ENCODE data around the gene THUMPD2.
"Not testable (repeated sequence)": the region's sequence is repeated elsewhere in the genome, so short reads cannot be mapped to it uniquely, and the experiment has no call there.

THUMPD2 gene

DNA sequence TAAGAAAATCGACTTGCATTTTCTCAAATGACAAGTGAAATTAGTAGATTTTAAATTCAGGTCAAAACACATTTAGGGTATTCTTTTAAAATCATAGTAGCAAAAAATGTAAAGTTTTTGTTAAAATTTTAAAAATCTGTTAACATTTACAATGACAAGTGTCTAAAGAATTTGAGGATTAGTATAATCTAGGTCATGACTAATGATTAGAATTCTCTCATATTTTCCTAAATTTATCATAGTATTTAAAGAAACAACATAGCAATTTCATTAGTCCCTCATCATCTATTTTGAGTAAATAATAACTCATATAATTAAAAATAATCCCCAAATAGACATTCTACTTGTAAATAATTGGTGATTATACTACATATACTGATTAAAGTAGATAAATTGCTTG lies 23.6 kb downstream of the THUMPD2 start:
- no peak for DNase-seq

DNA sequence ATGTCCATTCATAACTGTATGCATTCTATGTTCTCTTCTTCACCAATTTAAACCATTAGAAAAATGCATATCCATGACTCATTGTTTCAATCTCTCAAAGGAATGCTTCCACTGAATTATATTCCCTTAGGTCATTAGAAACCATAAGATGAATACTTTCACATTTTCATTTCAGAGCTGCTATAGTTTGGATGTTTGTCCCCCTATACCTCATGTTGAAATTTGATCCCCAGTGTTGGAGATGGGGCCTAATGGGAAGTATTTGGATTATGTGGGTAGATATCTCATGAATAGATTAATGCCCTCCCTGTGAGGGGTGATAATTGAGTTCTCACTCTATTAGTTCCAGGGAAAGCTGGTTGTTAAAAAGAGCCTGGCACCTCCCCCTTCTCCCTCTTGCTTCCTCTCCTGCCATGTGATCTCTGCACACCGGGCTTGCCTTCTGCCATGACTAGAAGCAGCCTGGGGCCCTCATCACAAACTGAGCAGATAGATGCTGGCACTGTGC lies 35.7 kb downstream of the THUMPD2 start:
- no peak for DNase-seq

DNA sequence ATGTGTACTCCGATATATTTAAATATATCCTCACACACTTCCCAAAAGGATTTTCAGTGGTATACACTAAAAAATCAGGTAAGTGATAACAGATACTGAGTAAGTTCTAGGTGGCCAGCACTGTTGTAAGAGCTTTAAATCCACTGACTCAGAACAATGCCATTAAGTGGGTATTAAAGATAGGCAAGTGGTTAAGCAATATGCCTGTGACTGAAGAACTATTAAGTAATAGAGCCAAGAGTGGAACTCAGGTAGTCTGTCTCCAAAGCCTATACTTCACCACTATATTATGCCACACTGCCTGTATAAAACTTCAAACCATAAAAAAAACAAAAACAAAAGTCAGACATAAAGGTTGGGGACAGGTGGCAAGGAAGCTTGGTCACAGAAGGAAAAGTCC lies 37.2 kb downstream of the THUMPD2 start:
- no peak for DNase-seq

DNA sequence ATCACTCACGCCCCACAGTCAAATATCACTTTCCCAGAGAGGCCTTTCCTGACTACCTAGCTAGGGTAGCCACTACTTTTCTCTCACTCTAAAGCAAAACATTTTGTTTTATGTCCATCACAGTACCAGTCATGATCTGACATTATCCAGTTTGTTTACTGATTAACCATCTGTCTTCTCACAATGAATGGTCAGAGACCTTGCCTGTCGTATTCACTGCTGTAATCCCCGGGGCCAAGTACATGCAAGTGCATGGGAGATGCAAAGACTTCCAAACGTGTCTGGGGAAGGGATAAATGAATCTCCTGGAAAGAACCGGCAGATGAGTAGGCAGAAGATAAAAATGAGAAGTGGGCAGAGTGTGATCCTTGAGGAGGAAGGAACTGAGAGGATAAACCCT lies 39.7 kb downstream of the THUMPD2 start:
- DNase-seq: no peak

DNA sequence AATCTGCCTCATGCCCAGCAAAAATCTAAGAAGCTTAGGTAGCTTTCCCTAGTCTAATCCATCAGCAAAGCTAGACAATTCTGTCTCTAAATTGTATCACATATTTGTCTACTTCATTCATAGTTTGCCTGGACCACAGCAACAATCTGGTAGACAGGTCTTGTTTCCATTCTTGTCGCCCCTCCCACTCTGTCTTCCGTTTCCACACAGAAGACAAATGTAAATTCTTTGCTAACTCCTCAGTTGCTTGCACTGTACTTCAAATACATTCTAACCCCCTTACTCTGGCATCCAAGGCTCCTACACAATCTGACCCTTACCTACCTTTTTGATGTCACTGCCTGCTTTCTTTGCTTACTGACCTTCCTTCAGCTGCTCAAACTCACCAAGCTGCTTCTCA lies 40.1 kb downstream of the THUMPD2 start:
- no peak for DNase-seq

DNA sequence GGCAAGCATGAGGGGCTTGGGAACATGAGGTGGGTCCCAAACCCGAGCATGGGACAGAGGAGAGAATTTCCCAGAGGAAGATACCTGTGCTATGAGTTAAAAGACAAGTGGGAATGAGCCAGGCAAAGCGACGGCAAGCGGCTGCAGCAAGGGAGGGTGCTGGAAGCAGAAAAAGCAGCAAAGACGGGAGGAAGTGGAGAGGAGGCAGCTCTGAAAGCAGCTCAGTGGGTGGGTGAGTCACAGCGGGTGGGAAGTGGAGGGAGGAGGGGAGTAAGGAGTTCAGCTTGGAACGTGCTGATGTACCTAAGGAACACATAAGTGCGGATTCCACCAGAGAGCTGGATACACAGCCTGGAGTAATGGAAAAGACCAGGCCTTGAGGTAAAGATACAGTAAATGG lies 41.4 kb downstream of the THUMPD2 start:
- no peak for DNase-seq

DNA sequence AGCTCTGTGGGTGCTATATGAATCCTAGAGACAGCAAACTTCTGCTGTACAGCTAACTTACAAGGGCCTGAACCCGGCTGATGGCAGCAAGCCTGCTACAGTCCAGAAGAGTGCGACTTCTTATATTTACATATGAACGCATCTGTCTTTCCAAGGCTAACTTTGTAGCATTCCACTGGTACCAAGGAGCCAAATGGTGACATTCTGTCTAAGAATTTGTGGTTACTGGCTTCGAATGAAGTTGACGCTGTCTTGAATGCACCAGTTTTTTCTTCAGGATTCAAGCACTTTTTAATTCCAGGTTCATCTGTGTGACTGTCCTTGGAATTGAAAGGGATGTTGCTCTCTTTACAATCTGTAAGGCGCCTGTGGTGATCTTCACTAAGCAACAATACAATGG lies 42.4 kb downstream of the THUMPD2 start:
- no peak for DNase-seq

DNA sequence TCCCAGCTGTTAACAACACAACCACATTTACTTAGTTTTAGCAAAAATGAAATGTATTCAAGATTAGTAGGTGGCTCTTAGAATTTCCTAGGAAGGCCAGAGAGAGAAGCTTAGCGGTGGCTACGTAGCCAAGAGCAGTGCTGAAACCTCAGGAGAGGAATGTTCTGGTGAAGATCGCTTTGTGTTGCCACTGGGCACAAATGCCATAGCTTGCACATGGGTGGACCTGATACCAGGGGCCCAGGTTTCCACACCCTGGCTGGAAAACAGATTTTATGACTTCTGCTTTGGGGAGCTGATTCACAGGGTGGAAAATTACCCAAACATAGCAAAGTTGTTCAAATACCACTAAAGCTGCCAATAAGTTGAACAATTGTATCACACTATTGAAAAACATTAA lies 43.4 kb downstream of the THUMPD2 start:
- DNase-seq: no peak

DNA sequence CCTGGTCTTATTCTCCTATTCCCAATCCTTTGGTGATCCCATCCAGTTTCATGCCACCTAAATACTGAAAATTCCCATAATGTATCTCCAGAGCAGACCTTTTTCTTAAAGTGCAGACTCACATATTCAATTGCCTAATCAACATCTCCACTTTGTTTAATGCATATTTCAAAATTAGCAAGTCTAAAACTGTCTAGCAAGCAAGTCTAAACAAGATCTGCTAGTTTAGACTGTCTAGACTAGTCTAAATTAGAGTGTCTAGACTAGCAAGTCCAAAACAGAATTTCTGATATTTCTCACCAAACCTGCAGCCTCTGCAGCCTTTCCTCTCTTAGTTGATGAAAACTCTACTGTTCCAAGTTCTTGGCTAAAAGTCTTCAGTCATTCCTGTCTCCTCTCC lies 44.6 kb downstream of the THUMPD2 start:
- DNase-seq: no peak

DNA sequence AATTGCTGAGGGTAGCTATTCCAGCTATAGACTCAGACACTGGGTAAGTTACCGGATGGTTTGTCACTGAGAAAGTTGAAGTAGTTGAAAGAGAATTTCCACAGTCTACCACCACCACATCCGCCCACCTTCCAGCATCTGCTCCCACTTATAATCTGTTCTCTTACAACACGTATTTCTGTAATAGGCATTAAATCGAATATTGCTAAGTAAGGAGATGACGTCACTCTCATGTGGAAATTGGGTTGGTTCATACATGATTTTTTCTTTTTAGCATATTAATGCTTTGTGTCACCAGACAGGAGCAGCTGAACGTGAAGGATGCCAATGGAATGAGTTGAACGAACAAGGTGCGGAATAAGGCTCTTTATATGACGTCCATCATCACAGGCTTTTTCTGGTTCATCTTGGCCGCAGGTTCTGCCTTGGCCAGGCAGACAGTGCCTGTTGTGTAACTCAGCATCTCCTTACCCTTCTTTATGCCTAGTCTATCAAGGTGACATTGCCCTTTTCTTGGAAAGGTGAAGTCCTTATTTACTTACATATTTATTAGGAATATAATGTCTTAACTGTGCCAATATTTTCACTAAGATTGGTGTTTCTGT lies 45.9 kb downstream of the THUMPD2 start:
- no peak for DNase-seq

DNA sequence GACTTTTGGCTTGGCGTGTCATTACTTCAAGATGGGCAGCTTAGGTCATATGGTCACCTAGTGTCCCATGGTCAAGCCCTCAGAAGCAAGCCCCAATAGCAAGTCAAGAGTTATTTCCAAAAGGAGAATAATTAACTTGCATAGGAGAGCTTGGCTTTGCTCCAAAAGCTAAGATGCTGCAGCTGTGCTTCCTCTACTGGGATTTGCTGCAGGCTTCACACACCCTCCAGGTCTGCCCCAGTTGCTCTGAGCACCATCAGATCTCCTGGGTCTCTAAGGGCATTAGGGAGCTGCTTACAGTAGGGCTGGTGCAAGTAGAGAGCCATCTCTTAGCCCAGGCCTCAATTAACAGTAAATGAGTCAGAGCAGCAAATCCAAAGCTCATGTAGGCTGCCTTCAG lies 46.6 kb downstream of the THUMPD2 start:
- DNase-seq: no peak

DNA sequence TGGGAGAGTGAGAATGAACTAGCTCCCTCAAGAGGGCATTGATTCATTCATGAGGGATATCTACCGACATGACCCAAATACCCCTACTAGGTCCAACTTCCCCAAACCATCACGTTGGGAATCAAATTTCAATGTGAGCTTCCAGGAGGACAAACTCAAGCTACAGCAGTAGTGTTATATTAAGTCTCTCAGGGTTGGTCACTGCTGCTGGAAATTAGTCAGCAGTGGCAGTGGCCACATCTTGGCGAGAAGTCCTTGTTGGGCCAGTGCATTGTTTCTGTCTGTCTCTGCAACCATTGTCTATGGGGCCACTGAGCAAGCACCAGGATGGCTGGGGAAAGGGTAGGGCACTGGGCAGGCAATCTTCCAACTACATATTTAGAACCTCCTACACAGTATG lies 47.5 kb downstream of the THUMPD2 start:
- no peak for DNase-seq

DNA sequence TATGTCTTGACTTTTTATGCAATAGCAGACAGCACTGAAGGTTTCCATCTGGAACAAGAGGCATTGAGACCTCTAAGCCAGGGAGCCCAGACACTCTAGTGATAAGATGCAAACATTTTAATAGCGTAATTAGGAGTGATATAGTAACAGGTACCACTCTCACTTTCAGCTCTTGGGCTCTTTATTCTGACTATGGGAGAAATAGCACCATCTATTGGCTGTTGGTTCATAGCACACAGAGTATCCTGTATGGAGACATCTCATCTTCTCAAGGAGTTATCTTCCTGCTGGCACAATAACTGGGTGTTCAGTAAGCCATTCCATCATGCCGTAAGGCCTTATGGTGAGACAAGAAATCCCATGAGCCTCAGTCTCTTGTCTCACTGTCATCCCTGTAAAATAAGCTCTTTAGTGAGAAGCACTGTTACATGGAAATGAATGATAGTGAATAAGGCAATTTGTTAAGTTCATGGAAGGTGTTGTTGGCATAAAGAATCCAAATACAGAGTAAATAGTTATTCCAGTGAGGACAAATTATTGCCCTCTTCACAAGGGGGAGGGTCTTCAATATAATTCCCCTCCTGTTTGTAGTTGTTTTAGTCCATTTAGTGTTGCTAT lies 48.3 kb downstream of the THUMPD2 start:
- peak in 1 of 2 donors; percentile 9 for DNase-seq

DNA sequence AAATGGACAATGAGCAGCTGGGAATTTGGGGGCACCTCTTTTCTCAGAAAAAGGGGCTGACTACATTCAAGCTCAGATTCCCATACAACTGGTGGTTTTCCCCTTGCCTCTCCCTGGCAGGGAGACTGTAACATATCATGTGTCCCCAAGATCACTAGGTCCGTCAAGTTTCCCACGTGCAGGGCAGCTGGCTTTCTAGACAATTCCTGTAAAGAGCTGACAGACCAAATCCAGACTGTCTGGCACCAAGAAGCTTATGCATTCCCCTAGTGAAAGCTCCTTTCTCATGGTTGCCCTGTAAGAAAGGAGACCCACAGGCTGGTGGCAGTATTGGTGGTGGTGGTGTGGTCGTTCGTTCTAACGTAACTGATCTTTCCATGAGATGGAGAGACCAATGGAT lies 48.8 kb downstream of the THUMPD2 start:
- no peak for DNase-seq

DNA sequence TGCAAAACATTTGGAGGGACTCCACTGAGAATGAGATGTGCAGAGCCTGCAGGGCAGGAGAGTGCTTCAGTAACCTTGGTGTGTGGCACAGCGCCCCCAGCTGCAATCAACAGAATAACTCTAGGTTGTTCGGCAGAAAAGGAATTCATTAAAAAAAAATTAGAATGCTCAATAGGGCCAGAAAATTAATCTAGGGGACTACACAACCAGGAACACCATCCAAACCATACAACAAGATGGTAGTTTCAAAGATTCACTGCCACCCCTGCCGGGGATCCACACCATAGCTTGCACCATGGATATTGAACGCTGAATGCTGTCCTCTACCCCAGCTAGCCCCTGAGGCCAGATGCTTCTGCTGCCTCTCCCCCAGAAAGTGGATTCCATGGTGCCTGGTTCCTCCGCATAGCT lies 50.1 kb downstream of the THUMPD2 start:
- peak in 1 of 2 donors; percentile 16 for DNase-seq

DNA sequence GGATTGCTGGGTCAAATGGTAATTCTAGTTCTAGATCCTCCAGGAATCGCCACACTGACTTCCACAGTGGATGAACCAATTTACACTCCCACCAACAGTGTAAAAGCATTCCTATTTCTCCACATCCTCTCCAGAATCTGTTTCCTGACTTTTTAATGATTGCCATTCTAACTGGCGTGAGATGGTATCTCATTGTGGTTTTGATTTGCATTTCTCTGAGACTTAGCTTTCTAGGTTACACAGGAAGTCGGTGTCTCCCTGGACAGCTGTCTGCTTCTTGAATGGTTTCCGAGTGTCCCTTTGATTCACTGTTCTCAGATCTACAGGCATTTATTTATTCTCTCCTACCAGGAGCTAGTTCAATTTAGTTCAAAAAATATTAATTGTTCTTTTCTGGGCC lies 51.0 kb downstream of the THUMPD2 start:
- DNase-seq: not testable (repeated sequence)

DNA sequence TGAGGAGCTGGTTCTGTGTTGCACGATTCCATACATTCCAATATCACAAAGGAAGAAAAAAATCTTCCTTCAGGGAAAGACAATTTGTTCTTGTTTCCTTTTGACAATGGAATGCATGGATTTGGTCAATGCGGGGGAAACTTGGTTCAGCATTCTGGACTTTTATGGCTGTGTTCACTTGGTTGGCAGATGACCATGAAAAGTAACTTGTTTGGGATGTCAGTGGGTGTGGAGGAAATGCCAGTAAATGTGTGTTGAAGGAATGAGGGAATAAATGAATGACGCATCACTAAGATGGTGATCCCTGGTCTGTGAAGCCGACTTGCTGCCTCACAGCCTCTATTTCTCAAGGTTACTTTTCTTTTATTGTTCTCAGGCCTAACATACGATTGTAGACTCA lies 53.7 kb downstream of the THUMPD2 start:
- no peak for DNase-seq

DNA sequence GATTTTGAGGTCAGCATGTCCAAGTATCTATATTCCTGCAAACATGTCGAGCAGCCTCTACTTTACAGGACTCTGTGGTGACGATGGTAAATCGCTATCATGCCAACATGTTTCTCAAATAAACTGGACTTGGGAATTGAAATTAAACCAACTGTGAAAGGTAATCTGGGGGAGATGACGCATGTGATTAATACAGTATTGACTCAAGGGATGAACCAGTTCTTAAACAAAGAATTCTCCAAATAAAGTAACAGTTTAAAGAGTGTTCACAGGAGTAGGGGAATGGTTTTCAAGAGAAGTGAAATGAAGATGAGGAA lies 54.3 kb downstream of the THUMPD2 start:
- no peak for DNase-seq

DNA sequence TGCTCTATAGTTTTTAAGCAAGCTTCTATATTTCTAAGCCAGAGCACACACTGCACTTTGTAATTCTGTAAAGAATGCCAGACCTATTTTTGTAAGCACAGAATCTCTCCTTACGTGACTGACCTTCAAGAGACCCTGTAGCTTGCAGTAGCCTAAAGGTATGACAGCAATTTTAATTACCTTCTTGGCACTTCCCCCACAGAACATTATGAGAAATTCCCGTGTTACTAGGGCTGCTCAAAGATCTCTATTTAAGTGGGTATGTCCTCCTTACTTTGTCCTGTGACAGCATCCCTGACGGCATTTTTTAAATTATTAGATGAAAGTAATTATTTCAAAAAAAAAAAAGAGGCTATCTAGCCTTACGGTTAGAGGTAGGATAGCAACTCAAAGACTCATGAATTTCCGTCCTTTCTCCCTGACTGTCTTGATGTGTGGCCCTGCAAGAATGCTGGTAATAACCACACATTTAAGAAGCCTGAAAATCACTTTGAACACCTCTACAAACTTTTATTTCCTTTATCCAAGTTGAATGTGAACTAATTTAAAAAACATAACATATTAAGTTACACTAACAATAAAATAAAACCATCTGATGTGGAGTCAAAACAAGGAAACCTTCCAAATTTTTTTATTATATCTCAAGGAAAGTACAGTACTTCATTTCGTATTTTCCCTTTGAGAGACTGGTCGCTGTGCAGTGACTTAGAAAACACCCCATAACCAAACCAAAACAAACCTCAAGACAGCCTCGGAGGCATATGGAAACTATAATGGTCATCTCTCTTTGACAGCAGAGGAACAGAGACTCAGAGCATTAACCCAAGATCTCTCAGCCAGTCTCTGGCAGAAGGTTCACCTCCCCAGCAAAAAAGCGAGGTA lies 54.9 kb downstream of the THUMPD2 start:
- DNase-seq: no peak

DNA sequence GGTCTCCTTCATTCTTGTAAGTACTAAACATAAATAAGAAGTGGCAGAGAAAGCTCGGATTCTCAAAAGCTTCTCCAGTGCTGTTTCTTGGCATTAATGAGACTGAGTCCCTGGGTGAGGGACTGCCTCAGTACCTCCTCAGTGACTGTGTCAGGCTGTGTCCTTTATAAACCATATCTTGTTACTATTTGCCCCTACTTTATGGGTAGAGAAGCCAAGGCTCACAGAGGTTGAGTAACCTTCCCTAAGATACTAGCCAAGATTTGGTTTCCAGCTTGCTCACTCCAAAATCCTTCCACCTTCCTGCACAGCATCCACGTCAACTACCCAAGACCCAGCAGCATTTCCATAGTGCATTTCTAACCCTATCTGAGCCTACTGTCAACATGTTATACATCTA lies 55.6 kb downstream of the THUMPD2 start:
- DNase-seq: no peak

DNA sequence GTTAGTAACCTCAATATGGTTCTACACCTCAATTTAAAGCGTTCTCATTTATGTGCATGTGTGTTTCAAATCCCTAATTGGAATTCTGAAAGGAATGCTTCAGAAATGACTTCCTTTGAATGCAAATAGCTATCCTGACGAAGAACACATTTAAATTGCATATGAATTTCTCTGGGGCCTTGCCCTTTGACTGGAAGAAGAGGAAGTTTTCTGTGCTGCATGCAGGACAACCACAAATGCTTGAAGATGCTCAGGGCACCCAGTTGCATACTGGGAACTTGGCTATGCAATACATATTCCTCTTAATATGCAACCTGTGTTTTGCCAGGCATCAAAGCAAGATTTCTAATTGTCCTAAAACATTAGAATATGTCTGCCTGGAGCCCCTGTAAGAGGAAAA lies 58.1 kb downstream of the THUMPD2 start:
- DNase-seq: no peak

DNA sequence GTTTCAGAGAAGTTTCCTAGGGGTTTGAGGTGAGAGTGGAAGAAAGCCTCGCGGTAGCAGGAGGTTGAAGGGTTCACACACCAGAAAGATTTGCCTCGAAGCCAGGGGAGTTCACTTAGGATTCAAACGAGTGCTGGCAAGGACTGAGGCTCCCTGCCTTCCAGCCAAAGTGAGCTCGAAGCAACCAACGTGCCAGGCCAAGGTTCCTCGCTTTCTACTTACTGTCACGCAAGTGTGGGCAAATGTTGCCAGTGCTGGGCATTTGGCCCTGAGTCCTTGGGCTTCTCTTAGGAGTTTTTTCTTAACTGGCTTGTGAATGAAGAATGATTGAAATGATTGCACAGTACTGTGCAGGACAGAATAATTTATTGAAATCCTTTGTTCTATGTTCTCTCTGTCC lies 59.7 kb downstream of the THUMPD2 start:
- no peak for DNase-seq

DNA sequence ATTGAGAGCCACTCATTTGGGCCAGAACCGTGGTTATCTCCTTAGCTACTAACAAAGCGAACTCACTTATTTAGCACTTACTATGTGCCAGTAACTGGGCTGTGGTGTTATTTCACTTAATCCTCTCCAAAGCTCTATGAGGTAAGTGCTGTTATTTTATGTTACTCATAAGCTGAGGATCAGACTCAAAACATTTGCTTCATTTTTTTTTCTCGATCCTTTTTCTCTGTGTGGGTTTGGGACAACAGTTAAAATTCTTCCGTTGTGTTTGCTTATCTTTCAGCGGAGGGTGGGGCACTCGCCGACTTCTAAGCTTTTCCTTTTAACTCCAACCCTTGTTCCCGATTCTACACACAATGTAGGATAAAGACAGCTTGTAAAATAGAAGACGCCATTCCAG lies 60.6 kb downstream of the THUMPD2 start:
- no peak for DNase-seq

DNA sequence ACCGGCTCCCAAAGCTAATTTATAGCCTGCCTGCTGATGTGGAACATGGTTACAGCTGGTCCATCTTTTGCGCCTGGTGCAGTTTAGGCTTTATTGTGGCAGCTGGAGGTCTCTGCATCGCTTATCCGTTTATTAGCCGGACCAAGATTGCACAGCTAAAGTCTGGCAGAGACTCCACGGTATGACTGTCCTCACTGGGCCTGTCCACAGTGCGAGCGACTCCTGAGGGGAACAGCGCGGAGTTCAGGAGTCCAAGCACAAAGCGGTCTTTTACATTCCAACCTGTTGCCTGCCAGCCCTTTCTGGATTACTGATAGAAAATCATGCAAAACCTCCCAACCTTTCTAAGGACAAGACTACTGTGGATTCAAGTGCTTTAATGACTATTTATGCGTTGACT lies 62.0 kb downstream of the THUMPD2 start:
- no peak for DNase-seq
